Gastrocnemius medialis (tissue), 4 donors: ENCODE measurements around the gene IL7R. TPM values are rescaled to one million over a fixed set of nuclear protein-coding genes. Genes with fewer than 3 reads are reported as not detected.

ENCODE experiments used
- ATAC-seq, 2 donors: fragments of 150-250 bp; one replicate each; pipeline ENCODE4 v1.9.1; 2016
- DNase-seq, 2 donors: peaks; one replicate each; pipeline ENCODE4 v3.0.0-alpha.2; 2019
- H3K27ac ChIP-seq, 4 donors: fragments of 200-600 bp; sonication (generic); 1 replicate in 1 of 4; 2 replicates in 3 of 4; pipeline ENCODE4 v1.5.1; 2016 to 2018; ENCODE audit warnings: mild to moderate bottlenecking in 2 of 4, moderate library complexity in 1 of 4
- H3K27me3 ChIP-seq, 3 donors: fragments of 200-600 bp; sonication (generic) in 2 of 3; 1 replicate in 1 of 3; 2 replicates in 2 of 3; pipeline versions ENCODE4 v1.5.1 to v1.6.0; 2016 to 2019; ENCODE audit warnings: mild to moderate bottlenecking in 1 of 3, moderate library complexity in 1 of 3
- H3K36me3 ChIP-seq, 2 donors: fragments of 200-600 bp; sonication (generic) in 1 of 2; one replicate each; pipeline ENCODE4 v1.5.1; 2017 to 2018
- H3K4me1 ChIP-seq, 2 donors: fragments of 200-600 bp; sonication (generic) in 1 of 2; one replicate each; pipeline ENCODE4 v1.5.1; 2016 to 2017; ENCODE audit warnings: mild to moderate bottlenecking in 2 of 2
- H3K4me3 ChIP-seq, 4 donors: fragments of 200-600 bp; sonication (generic) in 3 of 4; 1 replicate in 1 of 4; 2 replicates in 3 of 4; pipeline ENCODE4 v1.5.1; 2016 to 2019; ENCODE audit warnings: mild to moderate bottlenecking in 2 of 4
- H3K9me3 ChIP-seq, 3 donors: fragments of 200-600 bp; sonication (generic) in 2 of 3; 1 replicate in 1 of 3; 2 replicates in 2 of 3; pipeline ENCODE4 v1.5.1; 2016 to 2019
- CTCF ChIP-seq, 5 experiments: fragments of 450-650 bp in 3 of 5; fragments of 200-600 bp in 2 of 5; sonication (generic) in 2 of 5; IDR thresholded peaks in 4 of 5; conservative IDR thresholded peaks in 1 of 5; 1 replicate in 4 of 5; 2 replicates in 1 of 5; pipeline ENCODE4 v1.5.1; 2016 to 2019; ENCODE audit warnings: antibody characterized with exemption in 5 of 5, mild to moderate bottlenecking in 3 of 5, moderate library complexity in 3 of 5
- POLR2A ChIP-seq, 2 donors: fragments of 450-650 bp; IDR thresholded peaks; one replicate each; pipeline ENCODE4 v1.6.1; 2017; ENCODE audit warnings: antibody characterized with exemption in 2 of 2, mild to moderate bottlenecking in 2 of 2, moderate library complexity in 2 of 2
- in situ Hi-C, 4 donors: fragments of 200-750 bp; cut with MboI; loops; one replicate each; pipeline versions ENCODE4 v1.15.0 to v1.8.0; 2017; ENCODE audit warnings: low sequenced_read_pairs in 4 of 4
- intact Hi-C: fragments of 100-400 bp; cut with DNase I; formaldehyde crosslinking; loops from one replicate; pipeline ENCODE4 v1.15.1; 2023; ENCODE audit warnings: low total_unique reads
- total RNA-seq, 4 donors: library from RNA; depleted of rRNA; stranded (reverse); fragments of >200 nt; gene quantifications; one replicate each; pipeline versions ENCODE4 v1.1.0 to v1.2.3, GENCODE V29; 2016

The IL7R gene
- total RNA-seq, 4 donors from 2014 or later = 0.29 to 1.0 (median 0.72) TPM

DNA sequence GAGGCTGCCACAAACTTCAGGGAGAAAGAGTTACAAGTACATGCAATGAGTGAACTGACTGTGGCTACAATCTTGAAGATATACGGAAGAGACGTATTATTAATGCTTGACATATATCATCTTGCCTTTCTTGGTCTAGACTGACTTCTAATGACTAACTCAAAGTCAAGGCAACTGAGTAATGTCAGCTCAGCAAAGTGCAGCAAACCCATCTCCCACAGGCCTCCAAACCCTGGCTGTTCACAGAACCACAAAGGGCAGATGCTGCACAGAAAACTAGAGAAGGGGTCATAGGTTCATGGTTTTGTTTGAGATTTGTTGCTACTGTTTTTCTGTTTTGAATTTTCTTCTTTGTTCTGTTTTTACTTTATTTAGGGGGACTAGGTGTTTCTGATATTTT, 21.0 kb downstream of the IL7R start:
- H3K9me3 ChIP-seq = no peaks in the 10 kb centered on the region
- no peak for ATAC-seq
- H3K36me3 ChIP-seq = no peaks in the 10 kb centered on the region
- no peak for DNase-seq
- no peaks in the 10 kb centered on the region for H3K4me1 ChIP-seq
- no peak overlapping the region for H3K4me3 ChIP-seq
- intact Hi-C loops (no loop called here), in situ Hi-C loops (no loop called here)
- H3K27me3 ChIP-seq = no peaks in the 10 kb centered on the region
- TF ChIP-seq CTCF (IDR thresholded peaks at IDR 0.05 in 4 of 5, conservative IDR thresholded peaks at IDR 0.05 in 1 of 5) = no peak
- TF ChIP-seq POLR2A (IDR thresholded peaks at IDR 0.05) = no peak
- H3K27ac ChIP-seq = no peak overlapping the region

DNA sequence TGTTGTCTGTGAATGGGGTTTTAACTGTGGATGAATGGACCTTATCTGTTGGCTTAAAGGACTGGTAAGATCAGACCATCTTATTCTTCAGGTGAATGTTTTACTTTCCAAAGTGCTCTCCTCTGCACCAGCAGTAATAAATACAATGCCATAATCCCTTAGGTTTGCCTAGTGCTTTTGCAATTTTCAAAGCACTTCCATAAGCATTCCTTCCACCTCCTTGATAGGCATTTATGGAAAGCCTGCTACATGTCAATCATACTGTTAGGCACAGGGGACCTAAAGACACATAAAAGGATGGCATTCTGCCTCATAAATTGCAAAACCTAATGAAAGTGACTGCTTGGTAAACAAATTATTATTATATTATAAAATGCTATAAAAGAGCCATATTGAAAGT, 21.4 kb downstream of the IL7R start:
- Histone ChIP-seq H3K9me3 (no peaks in the 10 kb centered on the region), H3K4me1 (no peaks in the 10 kb centered on the region), H3K4me3 (no peak overlapping the region), H3K36me3 (no peaks in the 10 kb centered on the region), H3K27me3 (no peaks in the 10 kb centered on the region), H3K27ac (no peak overlapping the region)
- TF ChIP-seq POLR2A (IDR thresholded peaks at IDR 0.05) (no peak), CTCF (IDR thresholded peaks at IDR 0.05 in 4 of 5, conservative IDR thresholded peaks at IDR 0.05 in 1 of 5) (no peak)
- in situ Hi-C loops = no loop called here
- no peak for DNase-seq
- intact Hi-C loops = no loop called here
- ATAC-seq = no peak

DNA sequence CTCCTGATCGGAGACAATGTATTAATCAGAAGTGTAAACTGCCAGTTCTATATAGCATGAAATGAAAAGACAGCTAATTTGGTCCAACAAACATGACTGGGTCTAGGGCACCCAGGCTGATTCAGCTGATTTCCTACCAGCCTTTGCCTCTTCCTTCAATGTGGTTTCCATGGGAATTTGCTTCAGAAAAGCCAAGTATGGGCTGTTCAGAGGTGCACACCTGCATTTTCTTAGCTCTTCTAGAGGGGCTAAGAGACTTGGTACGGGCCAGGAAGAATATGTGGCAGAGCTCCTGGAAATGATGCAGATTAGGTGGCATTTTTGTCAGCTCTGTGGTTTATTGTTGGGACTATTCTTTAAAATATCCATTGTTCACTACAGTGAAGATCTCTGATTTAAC, 22.4 kb downstream of the IL7R start:
- ATAC-seq (no peak), DNase-seq (no peak)
- no peaks in the 10 kb centered on the region for H3K4me1 ChIP-seq
- intact Hi-C loops = no loop called here
- TF ChIP-seq POLR2A (IDR thresholded peaks at IDR 0.05) (no peak), CTCF (IDR thresholded peaks at IDR 0.05 in 4 of 5, conservative IDR thresholded peaks at IDR 0.05 in 1 of 5) (no peak)
- H3K9me3 ChIP-seq = no peaks in the 10 kb centered on the region
- no peaks in the 10 kb centered on the region for H3K36me3 ChIP-seq
- H3K27ac ChIP-seq = no peak overlapping the region
- in situ Hi-C loops = no loop called here
- no peaks in the 10 kb centered on the region for H3K27me3 ChIP-seq
- no peak overlapping the region for H3K4me3 ChIP-seq

DNA sequence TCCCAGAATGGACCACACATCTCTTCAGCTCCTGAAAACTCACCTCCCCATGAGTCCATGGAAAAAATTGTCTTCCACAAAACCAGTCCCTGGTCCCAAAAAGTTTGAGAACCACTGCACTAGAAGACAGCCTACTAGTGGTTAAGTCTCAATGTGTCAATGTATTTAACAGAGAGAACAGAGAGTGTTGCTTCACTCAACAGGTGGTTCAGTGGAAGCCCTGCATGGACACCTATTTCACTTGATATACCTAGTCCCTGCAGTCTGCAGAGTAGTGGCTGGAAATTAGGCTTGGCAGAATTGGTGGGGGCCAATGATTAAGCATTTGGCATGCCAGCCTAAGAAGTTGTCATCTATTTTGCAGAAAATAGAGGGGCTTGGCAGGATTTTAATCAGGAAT, 23.0 kb downstream of the IL7R start:
- H3K4me3 ChIP-seq = no peak overlapping the region
- in situ Hi-C loops (no loop called here), intact Hi-C loops (no loop called here)
- no peak for ATAC-seq
- H3K36me3 ChIP-seq = no peaks in the 10 kb centered on the region
- DNase-seq = no peak
- no peak for TF ChIP-seq CTCF (IDR thresholded peaks at IDR 0.05 in 4 of 5, conservative IDR thresholded peaks at IDR 0.05 in 1 of 5)
- no peak for TF ChIP-seq POLR2A (IDR thresholded peaks at IDR 0.05)
- H3K4me1 ChIP-seq = no peaks in the 10 kb centered on the region
- no peaks in the 10 kb centered on the region for H3K27me3 ChIP-seq
- H3K27ac ChIP-seq = no peak overlapping the region
- no peaks in the 10 kb centered on the region for H3K9me3 ChIP-seq

DNA sequence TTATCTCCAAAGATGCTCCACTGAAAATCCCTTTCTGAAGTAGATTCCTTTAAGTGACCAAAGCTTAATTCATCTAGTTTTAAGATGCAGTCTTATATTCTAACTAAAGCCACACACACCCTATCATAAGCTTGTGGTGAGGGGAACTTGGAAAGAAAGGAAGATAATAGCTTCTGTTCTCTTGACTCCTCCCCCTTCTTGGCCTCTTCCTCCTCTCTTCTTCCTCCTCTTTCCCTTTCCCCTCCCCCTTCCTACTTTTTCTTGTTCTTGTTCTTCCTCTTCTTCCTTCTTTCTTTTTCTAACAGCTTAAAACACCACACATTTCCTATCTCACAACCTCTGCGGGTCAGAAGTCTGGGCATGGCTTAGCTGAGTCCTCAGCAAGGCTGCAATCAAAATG, 23.5 kb downstream of the IL7R start:
- Histone ChIP-seq H3K4me3 (no peak overlapping the region), H3K4me1 (no peaks in the 10 kb centered on the region), H3K27ac (no peak overlapping the region), H3K9me3 (no peaks in the 10 kb centered on the region), H3K27me3 (no peaks in the 10 kb centered on the region), H3K36me3 (no peaks in the 10 kb centered on the region)
- DNase-seq (no peak), ATAC-seq (no peak)
- in situ Hi-C loops (no loop called here), intact Hi-C loops (no loop called here)
- TF ChIP-seq CTCF (IDR thresholded peaks at IDR 0.05 in 4 of 5, conservative IDR thresholded peaks at IDR 0.05 in 1 of 5) (no peak), POLR2A (IDR thresholded peaks at IDR 0.05) (no peak)
